GM19467 (cell line): ENCODE results near the gene CCNJL.

Experiments used
- ATAC-seq: cut with Tn5 transposase; IDR thresholded peaks from one replicate; pipeline ENCODE4 v1.9.1; 2021; ENCODE audit warnings: mild to moderate bottlenecking, moderate library complexity; ENCODE audit not compliant: unreplicated experiment

The CCNJL gene

DNA sequence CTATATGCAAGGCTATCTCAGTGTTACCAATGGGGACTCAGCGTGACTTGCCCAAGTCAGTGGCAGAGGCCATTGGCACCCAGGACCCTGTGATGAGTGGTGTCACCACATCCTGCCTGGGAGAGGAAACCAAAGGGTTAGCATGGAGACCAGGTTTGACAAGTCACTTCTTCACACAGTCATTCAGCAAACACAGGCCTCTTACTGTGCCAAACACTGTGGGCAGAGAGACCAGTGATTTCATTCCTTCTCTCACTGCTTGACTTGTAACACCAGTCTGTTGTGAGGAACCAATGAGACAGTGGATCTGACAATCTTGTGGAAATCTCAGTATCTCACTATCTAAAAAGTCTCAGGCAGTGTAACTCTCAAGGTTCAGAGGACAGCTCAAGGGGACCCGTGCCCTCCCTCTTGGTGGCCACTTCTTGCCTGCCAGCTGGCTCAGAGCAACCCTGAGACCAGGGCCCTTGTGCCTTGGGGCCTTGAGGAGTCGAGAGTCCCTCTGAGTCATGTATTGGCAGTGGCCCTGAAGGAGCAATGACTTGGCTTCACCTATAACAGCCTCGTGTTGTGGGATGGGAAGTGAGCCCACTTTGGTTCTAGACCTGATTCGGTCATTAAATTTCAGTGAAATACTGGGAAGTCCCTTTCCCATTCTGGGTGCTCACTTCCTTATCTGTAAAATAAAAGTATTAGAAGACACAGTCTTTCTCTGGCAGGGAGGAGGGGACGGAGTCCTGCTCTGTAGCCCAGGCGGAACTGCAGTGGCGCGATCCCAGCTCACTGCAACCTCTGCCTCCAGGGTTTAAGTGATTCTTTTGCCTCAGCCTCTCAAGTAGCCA lies 81.5 kb downstream of the CCNJL start:
- no peak for ATAC-seq

GRCh38 chr5:160229190-160229742 lies 83.1 kb downstream of the CCNJL start, which contains the start of gene FABP6:
Gene FABP6 (plus strand): TSS chr5:160229506. CDS start chr5:160229558, 52 bp downstream.
- ATAC-seq = no peak

DNA sequence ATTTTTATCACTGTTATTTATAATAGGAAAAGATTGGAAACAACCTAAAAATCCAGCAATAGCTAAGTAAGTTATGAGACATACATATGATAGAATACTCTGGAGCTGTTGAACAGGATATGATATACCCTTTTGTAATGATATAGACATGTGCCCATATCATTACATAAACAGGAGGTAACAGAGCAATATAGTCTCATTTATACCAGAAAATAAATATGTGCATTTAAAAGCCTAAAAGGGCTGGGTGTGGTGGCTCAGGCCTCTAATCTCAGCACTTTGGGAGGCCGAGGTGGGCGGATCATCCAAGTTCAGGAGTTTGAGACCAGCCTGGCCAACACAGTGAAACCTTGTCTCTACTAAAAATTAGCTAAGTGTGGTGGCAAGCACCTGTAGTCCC lies 85.4 kb downstream of the CCNJL start:
- no peak for ATAC-seq

DNA sequence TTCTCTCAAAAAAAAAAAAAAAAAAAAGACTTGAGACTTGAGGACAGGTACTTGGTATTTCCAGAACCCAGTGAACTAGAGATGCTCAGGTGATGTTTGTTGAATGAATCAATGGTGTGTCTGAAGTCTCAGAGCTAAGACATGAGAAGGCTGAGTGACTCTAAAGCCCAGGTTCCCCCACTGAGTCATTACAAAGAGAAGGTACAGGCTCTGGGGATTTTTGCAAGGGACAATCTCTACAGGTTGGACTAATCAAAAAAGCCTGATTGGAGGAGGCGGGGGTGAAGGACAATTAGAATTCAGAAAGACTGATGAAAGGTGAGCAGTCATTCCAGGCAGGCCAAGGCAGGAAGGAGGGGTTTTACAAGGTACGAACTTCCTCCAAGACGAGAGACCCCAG lies 91.3 kb downstream of the CCNJL start:
- ATAC-seq = peak; percentile 74

GRCh38 chr5:160219356-160219755 lies 93.0 kb downstream of the CCNJL start:
- ATAC-seq = no peak

GRCh38 chr5:160213537-160213936 lies 98.8 kb downstream of the CCNJL start:
- ATAC-seq = no peak

GRCh38 chr5:160211352-160211751 lies 101.0 kb downstream of the CCNJL start:
- ATAC-seq = no peak

GRCh38 chr5:160210606-160211005 lies 101.8 kb downstream of the CCNJL start:
- no peak for ATAC-seq

GRCh38 chr5:160209917-160210316 lies 102.4 kb downstream of the CCNJL start:
- ATAC-seq = no peak

GRCh38 chr5:160207061-160207460 lies 105.3 kb downstream of the CCNJL start:
- no peak for ATAC-seq
